GM04504 (cell line): ENCODE results near the gene PTPRN2.
"Not testable (repeated sequence)": the region's sequence is repeated elsewhere in the genome, so short reads cannot be mapped to it uniquely, and the experiment has no call there.

Experiments used
- DNase-seq: peaks from one replicate; pipeline ENCODE4 v3.0.0-alpha.2; 2012; ENCODE audit warnings: low read depth

PTPRN2 gene

GRCh38 chr7:157563467-157564135 lies 1024.0 kb downstream of the PTPRN2 start:
- DNase-seq = not testable (repeated sequence)

GRCh38 chr7:157562522-157563398 lies 1024.9 kb downstream of the PTPRN2 start:
- not testable (repeated sequence) for DNase-seq

GRCh38 chr7:157561816-157562410 lies 1025.7 kb downstream of the PTPRN2 start:
- DNase-seq = no peak

DNA sequence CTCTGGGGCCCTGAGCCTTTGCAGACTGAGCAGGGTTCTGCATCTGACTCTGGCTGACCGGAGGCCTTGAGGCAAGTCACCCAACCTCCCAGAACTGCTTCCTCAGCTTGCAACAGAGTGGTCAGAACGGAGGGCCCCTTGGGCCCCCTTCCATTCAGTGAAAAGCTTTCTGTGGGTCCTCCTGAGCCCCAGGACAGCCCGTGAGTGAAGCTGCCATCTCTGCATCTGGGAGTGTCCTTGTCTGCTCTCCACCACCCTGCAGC lies 1026.2 kb downstream of the PTPRN2 start:
- no peak for DNase-seq

DNA sequence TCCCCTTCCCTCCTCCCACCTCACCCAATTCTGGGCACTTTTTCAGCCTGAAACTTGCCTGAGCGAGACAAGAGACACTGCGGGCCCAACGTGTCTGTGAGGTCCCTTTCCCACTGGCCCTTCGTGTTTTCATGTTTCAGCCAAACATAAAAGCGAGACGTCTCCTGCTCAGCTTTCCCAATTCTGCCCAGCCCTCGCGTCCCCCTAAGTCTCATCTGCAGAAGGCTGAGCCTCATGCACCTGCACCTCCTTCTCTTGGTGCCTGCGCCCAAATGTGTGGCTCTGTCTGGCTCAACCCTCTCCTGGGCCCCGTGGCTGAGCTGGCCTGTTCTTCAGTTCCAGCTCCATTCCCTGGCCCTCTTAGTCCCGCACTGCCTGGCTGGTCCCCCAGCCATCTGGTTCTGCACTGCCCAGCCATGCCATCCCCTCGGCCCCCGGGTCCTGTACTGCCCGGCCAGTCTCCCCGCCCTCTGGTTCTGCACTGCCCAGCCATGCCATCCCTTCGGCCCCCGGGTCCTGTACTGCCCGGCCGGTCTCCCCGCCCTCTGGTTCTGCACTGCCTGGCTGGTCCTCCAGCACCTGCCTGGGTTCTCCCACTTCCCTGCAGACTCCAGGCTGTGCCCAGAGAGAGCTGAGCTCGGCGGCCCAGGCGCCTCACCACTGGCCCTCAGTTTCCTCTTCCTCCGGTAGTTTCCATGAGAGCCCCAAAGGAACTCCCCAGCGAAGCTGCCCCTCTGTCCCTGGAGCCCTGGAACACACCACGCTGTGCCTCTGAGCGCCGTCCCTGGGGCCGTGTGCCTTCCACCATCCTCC lies 1026.7 kb downstream of the PTPRN2 start:
- no peak for DNase-seq

DNA sequence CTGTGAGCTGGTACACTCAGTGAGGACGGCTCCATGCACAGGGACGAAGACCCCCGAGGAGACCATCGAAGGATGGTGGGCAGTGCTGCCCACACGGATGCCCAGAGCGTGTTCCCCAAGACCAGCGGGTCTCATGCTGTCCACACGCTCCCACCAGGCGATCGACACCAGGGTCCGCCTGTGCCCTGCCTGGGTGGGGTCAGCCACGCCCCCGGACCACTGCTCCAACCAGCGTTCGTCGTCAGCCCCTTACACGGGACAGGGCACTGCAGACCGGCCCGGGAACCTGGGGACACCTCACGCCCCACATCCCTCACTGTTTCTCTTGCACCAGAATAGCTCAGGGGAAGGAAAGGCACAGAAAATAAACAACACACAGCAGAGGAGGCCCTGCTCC lies 1027.4 kb downstream of the PTPRN2 start:
- no peak for DNase-seq

DNA sequence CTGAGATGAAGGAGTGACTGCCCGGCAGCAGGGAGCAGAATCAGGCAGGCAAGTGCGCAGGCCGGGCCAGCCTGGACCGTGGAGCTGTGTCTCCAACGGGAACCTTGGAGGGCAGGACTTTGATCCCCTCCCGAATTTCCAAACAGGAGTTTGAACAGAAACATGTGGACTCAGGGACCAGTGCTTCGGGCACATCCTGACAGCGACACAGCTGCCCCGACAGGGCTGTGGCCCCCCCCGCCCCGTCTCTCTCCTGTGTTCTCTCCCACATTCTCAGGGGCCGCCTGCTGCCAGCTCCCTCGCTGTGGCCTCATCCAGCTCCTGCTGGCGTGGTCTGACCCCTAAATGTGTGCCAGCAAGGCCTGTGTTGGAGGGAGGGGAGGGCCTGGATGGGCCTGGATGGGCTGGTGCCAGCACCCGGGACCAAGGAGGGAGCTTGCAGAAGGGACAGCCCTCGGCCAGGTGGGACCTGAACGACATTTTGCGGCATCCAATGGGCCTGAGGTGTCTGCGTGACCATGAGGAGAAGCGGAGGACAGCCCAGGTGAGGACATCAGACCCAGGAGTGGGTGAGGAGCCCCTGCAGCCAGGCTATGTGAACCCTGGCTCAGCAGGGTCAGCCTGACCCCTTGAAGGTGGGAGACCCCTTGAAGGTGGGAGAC lies 1027.9 kb downstream of the PTPRN2 start:
- DNase-seq = no peak

GRCh38 chr7:157558875-157559595 lies 1028.6 kb downstream of the PTPRN2 start:
- no peak for DNase-seq

GRCh38 chr7:157558516-157558874 lies 1029.1 kb downstream of the PTPRN2 start:
- DNase-seq = no peak

GRCh38 chr7:157558061-157558460 lies 1029.6 kb downstream of the PTPRN2 start:
- no peak for DNase-seq

DNA sequence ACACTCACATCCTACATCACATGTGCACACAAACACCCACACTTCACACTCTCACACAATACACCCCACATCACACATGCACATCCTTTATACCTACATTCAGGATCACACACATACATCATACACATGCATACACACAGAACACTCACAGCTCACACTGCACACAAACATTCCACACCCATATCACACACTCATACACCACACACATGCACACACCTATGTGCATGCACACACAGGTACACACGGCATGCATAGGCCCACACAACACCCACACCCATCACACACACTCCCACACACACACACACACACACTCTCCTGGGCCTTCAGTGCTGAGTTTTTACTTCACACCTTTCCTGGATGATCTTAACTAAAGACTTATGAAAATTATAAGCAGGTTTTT lies 1030.4 kb downstream of the PTPRN2 start:
- DNase-seq = no peak

GRCh38 chr7:157556642-157556944 lies 1031.0 kb downstream of the PTPRN2 start:
- DNase-seq = no peak

- DNase-seq = no peak
Measured at GRCh38 chr7:157555944-157556641, 1031.5 kb downstream of the PTPRN2 start.

GRCh38 chr7:157555313-157555712 lies 1032.3 kb downstream of the PTPRN2 start:
- DNase-seq = no peak

GRCh38 chr7:157554393-157555238 lies 1033.0 kb downstream of the PTPRN2 start:
- no peak for DNase-seq

GRCh38 chr7:157553256-157553655 lies 1034.4 kb downstream of the PTPRN2 start:
- DNase-seq = no peak

GRCh38 chr7:157552295-157552993 lies 1035.2 kb downstream of the PTPRN2 start:
- no peak for DNase-seq

DNA sequence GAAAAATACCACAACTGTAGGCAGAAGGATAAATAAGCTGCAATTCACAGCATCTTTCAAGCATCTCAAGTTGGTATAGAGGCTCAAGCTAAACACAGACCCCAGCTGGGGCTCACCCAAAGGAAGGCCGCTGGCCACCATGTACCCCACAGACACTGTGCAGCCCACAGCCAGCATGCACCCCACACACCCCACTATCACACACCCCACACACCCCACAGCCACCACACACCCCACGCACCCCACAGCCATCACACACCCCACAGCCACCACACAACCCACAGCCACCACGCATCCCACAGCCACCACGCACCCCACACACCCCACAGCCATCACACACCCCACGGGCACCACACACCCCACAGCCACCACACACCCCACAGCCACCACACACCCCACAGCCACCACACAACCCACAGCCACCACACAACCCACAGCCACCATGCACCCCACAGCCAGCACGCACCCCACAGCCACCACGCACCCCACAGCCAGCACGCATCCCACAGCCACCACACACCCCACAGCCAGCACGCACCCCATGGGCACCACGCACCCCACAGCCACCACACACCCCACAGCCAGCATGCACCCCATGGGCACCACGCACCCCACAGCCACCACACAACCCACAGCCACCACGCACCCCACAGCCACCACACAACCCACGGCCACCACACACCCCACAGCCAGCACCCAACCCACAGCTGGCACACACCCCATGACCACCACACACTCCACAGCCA lies 1036.1 kb downstream of the PTPRN2 start:
- DNase-seq = no peak
